DND-41 (cell line): ENCODE results near the gene PNMT.

Experiments
- ATAC-seq: fragments of 200-7000 bp; cut with Tn5 transposase; 3 replicates; pipeline ENCODE4 v1.9.1; 2021; ENCODE audit warnings: low read depth; ENCODE audit not compliant: insufficient read depth
- DNase-seq: peaks from one replicate; pipeline ENCODE4 v3.0.0-alpha.2; 2020
- H2AFZ ChIP-seq: 2 replicates; pipeline ENCODE4 v1.6.0; 2012; ENCODE audit warnings: low read depth, low read length
- H3K27ac ChIP-seq: 2 replicates; pipeline ENCODE4 v1.5.1; 2012; ENCODE audit warnings: low read length, inconsistent platforms
- H3K27me3 ChIP-seq: fragments of 200-600 bp; sonication (generic); 2 replicates; pipeline ENCODE4 v1.6.0; 2012; ENCODE audit warnings: low read length, mild to moderate bottlenecking, inconsistent platforms; ENCODE audit not compliant: insufficient read depth, poor library complexity
- H3K36me3 ChIP-seq: 2 replicates; pipeline ENCODE4 v1.5.1; 2012; ENCODE audit warnings: low read length, inconsistent platforms; ENCODE audit not compliant: insufficient read depth
- H3K4me1 ChIP-seq: 2 replicates; pipeline ENCODE4 v1.5.1; 2012; ENCODE audit warnings: mild to moderate bottlenecking, low read length; ENCODE audit not compliant: insufficient read depth
- H3K4me2 ChIP-seq: 2 replicates; pipeline ENCODE4 v1.6.0; 2012; ENCODE audit warnings: mild to moderate bottlenecking, moderate library complexity, low read length, inconsistent platforms; ENCODE audit not compliant: insufficient read depth
- H3K4me3 ChIP-seq, 2 experiments: fragments of 200-600 bp in 1 of 2; shearing (Covaris generic) in 1 of 2; 2 replicates each; pipeline ENCODE4 v1.5.1; 2012 to 2016; ENCODE audit warnings: inconsistent platforms in 2 of 2, low read length in 2 of 2, mild to moderate bottlenecking in 2 of 2, low read depth in 1 of 2, moderate library complexity in 1 of 2
- H3K79me2 ChIP-seq: 2 replicates; pipeline ENCODE4 v1.6.0; 2012; ENCODE audit warnings: low read length, inconsistent platforms; ENCODE audit not compliant: insufficient read depth
- H3K9ac ChIP-seq: 2 replicates; pipeline ENCODE4 v1.6.0; 2012; ENCODE audit warnings: low read depth, mild to moderate bottlenecking, inconsistent platforms, low read length, moderate library complexity
- H3K9me3 ChIP-seq: 2 replicates; pipeline ENCODE4 v1.5.1; 2012; ENCODE audit warnings: low read length, moderate library complexity, mild to moderate bottlenecking, inconsistent platforms; ENCODE audit not compliant: insufficient read depth, severe bottlenecking
- H4K20me1 ChIP-seq: 2 replicates; pipeline ENCODE4 v1.6.0; 2012; ENCODE audit warnings: low read length; ENCODE audit not compliant: insufficient read depth
- EZH2 ChIP-seq: IDR thresholded peaks from 3 replicates; pipeline ENCODE4 v1.6.1; 2012; ENCODE audit warnings: borderline replicate concordance, low read depth, mild to moderate bottlenecking, moderate library complexity, low read length, inconsistent platforms; ENCODE audit not compliant: severe bottlenecking
- TF ChIP-seq, protein P1 (sequence below): IDR thresholded peaks from 2 replicates; pipeline ENCODE4 v1.5.1; 2012; ENCODE audit warnings: borderline replicate concordance, low read length, moderate library complexity, mild to moderate bottlenecking; ENCODE audit not compliant: poor library complexity, severe bottlenecking; ENCODE audit errors: extremely low read depth

Gene PNMT

DNA sequence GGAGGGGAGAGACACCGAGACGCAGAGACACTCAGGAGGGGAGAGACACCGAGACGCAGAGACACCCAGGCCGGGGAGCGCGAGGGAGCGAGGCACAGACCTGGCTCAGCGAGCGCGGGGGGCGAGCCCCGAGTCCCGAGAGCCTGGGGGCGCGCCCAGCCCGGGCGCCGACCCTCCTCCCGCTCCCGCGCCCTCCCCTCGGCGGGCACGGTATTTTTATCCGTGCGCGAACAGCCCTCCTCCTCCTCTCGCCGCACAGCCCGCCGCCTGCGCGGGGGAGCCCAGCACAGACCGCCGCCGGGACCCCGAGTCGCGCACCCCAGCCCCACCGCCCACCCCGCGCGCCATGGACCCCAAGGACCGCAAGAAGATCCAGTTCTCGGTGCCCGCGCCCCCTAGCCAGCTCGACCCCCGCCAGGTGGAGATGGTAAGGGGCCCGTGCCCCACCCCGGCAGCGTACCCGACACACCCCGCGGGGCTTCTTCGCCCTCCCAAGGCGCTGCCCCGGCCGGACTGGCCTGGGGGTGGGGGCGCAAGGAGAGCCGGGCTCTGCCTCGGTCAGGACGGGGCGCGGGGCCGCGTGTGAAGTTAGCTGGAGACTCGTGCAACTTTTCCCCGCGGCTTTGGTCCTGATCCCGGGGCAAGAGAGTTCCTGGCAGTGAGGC, 41.1 kb upstream of the PNMT start:
- Histone ChIP-seq H3K9ac (no peak overlapping the region), H3K79me2 (no peaks in the 10 kb centered on the region), H4K20me1 (peaks cover 2% of the 10 kb centered on the region), H3K4me3 (no peak overlapping the region), H3K27me3 (peaks cover 5% of the 10 kb centered on the region), H3K36me3 (no peaks in the 10 kb centered on the region), H3K4me2 (no peak overlapping the region), H3K4me1 (peaks cover 10% of the 10 kb centered on the region), H2AFZ (no peak overlapping the region), H3K27ac (no peak overlapping the region), H3K9me3 (no peaks in the 10 kb centered on the region)
- ATAC-seq (no peak), DNase-seq (no peak)
- no peak for TF ChIP-seq EZH2
- TF ChIP-seq, protein P1, sequence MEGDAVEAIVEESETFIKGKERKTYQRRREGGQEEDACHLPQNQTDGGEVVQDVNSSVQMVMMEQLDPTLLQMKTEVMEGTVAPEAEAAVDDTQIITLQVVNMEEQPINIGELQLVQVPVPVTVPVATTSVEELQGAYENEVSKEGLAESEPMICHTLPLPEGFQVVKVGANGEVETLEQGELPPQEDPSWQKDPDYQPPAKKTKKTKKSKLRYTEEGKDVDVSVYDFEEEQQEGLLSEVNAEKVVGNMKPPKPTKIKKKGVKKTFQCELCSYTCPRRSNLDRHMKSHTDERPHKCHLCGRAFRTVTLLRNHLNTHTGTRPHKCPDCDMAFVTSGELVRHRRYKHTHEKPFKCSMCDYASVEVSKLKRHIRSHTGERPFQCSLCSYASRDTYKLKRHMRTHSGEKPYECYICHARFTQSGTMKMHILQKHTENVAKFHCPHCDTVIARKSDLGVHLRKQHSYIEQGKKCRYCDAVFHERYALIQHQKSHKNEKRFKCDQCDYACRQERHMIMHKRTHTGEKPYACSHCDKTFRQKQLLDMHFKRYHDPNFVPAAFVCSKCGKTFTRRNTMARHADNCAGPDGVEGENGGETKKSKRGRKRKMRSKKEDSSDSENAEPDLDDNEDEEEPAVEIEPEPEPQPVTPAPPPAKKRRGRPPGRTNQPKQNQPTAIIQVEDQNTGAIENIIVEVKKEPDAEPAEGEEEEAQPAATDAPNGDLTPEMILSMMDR, result no peak

DNA sequence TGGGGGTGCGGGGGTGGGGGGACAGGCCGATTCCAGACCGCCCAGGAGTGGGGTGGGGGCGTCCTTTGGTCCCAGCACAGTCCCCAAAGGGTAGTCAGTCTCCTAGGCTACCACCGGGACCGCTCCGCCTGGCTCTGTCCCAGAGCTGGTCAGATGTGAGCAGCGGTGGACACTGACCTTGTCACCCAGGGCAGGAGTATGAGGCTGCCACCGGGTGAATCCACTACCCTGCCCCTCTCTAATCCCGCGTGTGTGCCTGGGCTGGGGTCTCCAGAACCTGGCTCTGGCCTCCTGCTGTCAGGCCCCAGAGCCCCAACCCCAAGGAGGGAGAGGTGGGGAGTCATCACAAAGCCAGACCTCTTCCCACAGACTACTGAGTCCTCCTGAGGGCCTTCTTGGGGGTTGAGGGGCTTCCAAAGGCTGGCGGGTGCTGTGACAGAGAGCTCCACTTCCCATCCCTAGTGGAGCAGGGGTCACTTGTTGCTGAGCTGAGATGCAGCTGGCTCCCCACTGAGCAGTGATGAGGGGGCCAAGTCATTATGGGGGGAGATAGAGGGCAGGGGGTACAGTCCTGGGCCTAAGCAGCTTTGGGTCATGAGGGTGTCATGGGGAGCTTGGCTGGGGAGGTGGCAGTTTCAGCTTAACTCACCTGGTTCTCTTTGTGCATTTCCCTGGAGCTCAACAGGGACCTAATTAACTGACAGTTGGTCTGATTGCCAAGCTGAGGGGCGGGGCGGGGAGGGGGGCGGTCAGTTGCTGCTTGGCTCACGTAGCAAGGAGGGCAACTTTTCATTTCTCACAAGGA, 40.3 kb upstream of the PNMT start:
- H3K79me2 ChIP-seq, result no peaks in the 10 kb centered on the region
- no peaks in the 10 kb centered on the region for H3K36me3 ChIP-seq
- H3K4me1 ChIP-seq, result peaks cover 7% of the 10 kb centered on the region; the same call in 1 of the 2 replicates
- H2AFZ ChIP-seq, result no peak overlapping the region
- no peak overlapping the region for H3K9ac ChIP-seq
- H3K27ac ChIP-seq, result no peak overlapping the region
- H4K20me1 ChIP-seq, result peaks cover 2% of the 10 kb centered on the region
- no peaks in the 10 kb centered on the region for H3K9me3 ChIP-seq
- no peak for TF ChIP-seq EZH2
- TF ChIP-seq, protein P1, result no peak
- peaks cover 5% of the 10 kb centered on the region for H3K27me3 ChIP-seq
- no peak overlapping the region for H3K4me3 ChIP-seq
- ATAC-seq (no peak), DNase-seq (no peak)
- H3K4me2 ChIP-seq, result no peak overlapping the region

DNA sequence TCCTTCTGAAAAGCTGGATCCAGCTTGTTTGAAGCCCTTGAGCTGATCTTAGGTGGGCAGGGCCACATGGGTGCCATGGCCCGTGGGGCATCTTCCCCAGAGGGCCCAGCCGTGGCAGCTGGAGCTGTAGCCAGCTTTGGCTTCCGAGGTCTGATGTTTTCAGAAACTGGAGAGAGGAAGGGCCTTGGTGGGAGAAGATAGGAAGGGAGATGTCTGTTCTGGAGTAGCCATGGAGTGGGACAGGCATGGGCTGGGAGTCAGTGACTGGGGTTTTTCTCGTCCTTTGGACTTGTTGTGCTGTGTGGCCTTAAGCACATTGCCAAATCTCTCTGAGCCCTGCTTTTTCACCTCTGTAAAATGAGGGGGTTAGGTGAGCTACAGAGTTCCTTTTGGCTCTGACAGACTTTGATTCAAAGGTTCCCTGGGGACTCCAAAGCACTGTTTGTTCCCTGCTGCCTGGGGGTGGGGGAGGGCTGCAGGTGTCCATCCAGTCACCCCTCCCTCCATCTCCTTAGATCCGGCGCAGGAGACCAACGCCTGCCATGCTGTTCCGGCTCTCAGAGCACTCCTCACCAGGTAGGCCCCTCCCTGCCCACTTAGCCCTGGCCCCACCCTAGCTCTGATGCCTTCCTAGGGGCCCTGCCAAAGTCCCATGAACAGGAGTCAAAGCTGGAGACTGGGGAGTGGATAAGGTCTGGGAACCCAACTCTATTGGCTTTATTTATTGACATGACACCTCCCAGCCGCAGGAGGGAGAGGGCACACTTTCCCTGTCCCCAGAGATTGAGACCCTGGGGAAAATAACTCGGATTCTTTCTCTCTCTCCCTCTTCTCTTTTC, 39.4 kb upstream of the PNMT start:
- Histone ChIP-seq H3K4me1 (no peaks in the 10 kb centered on the region), H3K9me3 (no peaks in the 10 kb centered on the region), H3K36me3 (no peaks in the 10 kb centered on the region), H3K79me2 (no peaks in the 10 kb centered on the region), H4K20me1 (no peaks in the 10 kb centered on the region; the same call in 1 of the 2 replicates), H3K9ac (no peak overlapping the region), H3K27me3 (peaks cover 5% of the 10 kb centered on the region), H2AFZ (no peak overlapping the region), H3K4me3 (no peak overlapping the region), H3K4me2 (no peak overlapping the region), H3K27ac (no peak overlapping the region)
- TF ChIP-seq, protein P1, result no peak
- no peak for TF ChIP-seq EZH2
- DNase-seq (no peak), ATAC-seq (no peak)
